K562 (cell line): Measurements from ENCODE around the gene DROSHA. TPM values are rescaled to one million over a fixed set of nuclear protein-coding genes. Genes with fewer than 3 reads are reported as not detected.

Experiments
- ATAC-seq: fragments of 200-7000 bp; cut with Tn5 transposase; 3 replicates; pipeline ENCODE4 v1.9.1; 2020; ENCODE audit warnings: moderate library complexity
- BruUV-seq: library from RNA; stranded (reverse); fragments of 400-500 nt; replicated peaks from 2 replicates; lab custom pipeline; 2021; lab: Mats Ljungman, UMichigan
- CTCF ChIA-PET: fragments of 300-600 bp; formaldehyde crosslinking; extraction: SDS; loops from one replicate; lab custom pipeline; 2021; ENCODE audit warnings: low intra/inter-chr PET ratio; lab: Yijun Ruan, JAX
- POLR2A ChIA-PET: fragments of 300-600, 350-650 bp; sonication (Branson Sonifier 250); formaldehyde crosslinking; extraction: SDS; loops from one replicate; lab custom pipeline; 2021; ENCODE audit warnings: antibody characterized with exemption, inconsistent platforms; lab: Yijun Ruan, JAX
- DNase-seq, 4 experiments: peaks; one replicate each; pipeline versions ENCODE4 v3.0.0 to v3.0.0-alpha.2; 2011 to 2018; ENCODE audit warnings: low spot score in 3 of 4, mixed read lengths in 3 of 4; ENCODE audit errors: extremely low read depth in 1 of 4
- FAIRE-seq: peaks from 2 replicates; lab custom pipeline; 2011; peaks lifted over from hg19 to GRCh38; lab: Jason Lieb, UNC
- H2AFZ ChIP-seq: 2 replicates; pipeline ENCODE4 v1.6.0; 2011; ENCODE audit warnings: low read depth, low read length, control low read depth, inconsistent platforms
- H3K27ac ChIP-seq: fragments of 200-600 bp; 3 replicates; pipeline ENCODE4 v1.8.0; 2011; ENCODE audit warnings: low read depth, mild to moderate bottlenecking, control low read depth, inconsistent platforms, low read length, moderate library complexity, mixed read lengths; ENCODE audit errors: extremely low read depth
- H3K27me3 ChIP-seq, 2 experiments: fragments of 300-600 bp in 1 of 2; 2 replicates in 1 of 2; 3 replicates in 1 of 2; pipeline versions ENCODE4 v1.6.0 to v1.8.0; 2011; ENCODE audit warnings: inconsistent platforms in 2 of 2, low read length in 2 of 2, mild to moderate bottlenecking in 1 of 2, mixed read lengths in 1 of 2, moderate library complexity in 1 of 2; ENCODE audit not compliant: control insufficient read depth in 2 of 2, insufficient read depth in 2 of 2
- H3K36me3 ChIP-seq: fragments of 300-600 bp; 3 replicates; pipeline ENCODE4 v1.8.0; 2011; ENCODE audit warnings: mild to moderate bottlenecking, low read length, inconsistent platforms; ENCODE audit not compliant: control insufficient read depth, insufficient read depth
- H3K4me1 ChIP-seq, 2 experiments: fragments of 200-600 bp in 1 of 2; replicated peaks in 1 of 2; 2 replicates in 1 of 2; 3 replicates in 1 of 2; pipeline versions ENCODE4 v1.5.1 to v1.8.0; 2011; ENCODE audit warnings: inconsistent platforms in 2 of 2, low read length in 2 of 2, mild to moderate bottlenecking in 1 of 2, mixed read lengths in 1 of 2, moderate library complexity in 1 of 2; ENCODE audit not compliant: control insufficient read depth in 2 of 2, insufficient read depth in 2 of 2
- H3K4me2 ChIP-seq: 2 replicates; pipeline ENCODE4 v1.6.1; 2011; ENCODE audit warnings: low read length, control low read depth, inconsistent platforms, mixed read lengths; ENCODE audit not compliant: insufficient read depth
- H3K4me3 ChIP-seq: fragments of 200-600 bp; sonication (generic), shearing (Covaris generic); 2 replicates; pipeline ENCODE4 v1.5.1; 2016; ENCODE audit warnings: control low read depth, inconsistent platforms
- H3K79me2 ChIP-seq: fragments of 200-600 bp; 3 replicates; pipeline ENCODE4 v1.8.0; 2011; ENCODE audit warnings: low read length, inconsistent platforms; ENCODE audit not compliant: control insufficient read depth, insufficient read depth
- H3K9ac ChIP-seq, 2 experiments: 2 replicates each; pipeline versions ENCODE4 v1.6.0 to v1.6.1; 2011; ENCODE audit warnings: low read depth in 2 of 2, low read length in 2 of 2, control low read depth in 1 of 2, inconsistent platforms in 1 of 2, mild to moderate bottlenecking in 1 of 2, mixed read lengths in 1 of 2; ENCODE audit not compliant: insufficient read depth in 1 of 2
- H3K9me1 ChIP-seq: one replicate; pipeline ENCODE4 v1.6.0; 2011; ENCODE audit warnings: inconsistent platforms, mild to moderate bottlenecking, low read length, moderate library complexity; ENCODE audit not compliant: control insufficient read depth, insufficient read depth
- H3K9me3 ChIP-seq: replicated peaks from 2 replicates; pipeline ENCODE4 v1.5.1; 2011; ENCODE audit warnings: low read depth, low read length, inconsistent platforms; ENCODE audit not compliant: control insufficient read depth, insufficient read depth
- H4K20me1 ChIP-seq: replicated peaks from 2 replicates; pipeline ENCODE4 v1.6.1; 2011; ENCODE audit warnings: low read length, inconsistent platforms, mixed read lengths; ENCODE audit not compliant: control insufficient read depth, insufficient read depth
- FOXA3 ChIP-seq, 2 experiments: fragments of 450-650 bp in 1 of 2; sonication (generic) in 1 of 2; formaldehyde crosslinking; IDR thresholded peaks in 1 of 2; conservative IDR thresholded peaks in 1 of 2; 2 replicates each; pipeline versions ENCODE4 v1.4.0 to v1.8.0; 2020 to 2022; ENCODE audit warnings: mild to moderate bottlenecking in 2 of 2, missing genetic modification reagents in 1 of 2
- ZBTB40 ChIP-seq, 2 experiments: fragments of 450-650 bp in 1 of 2; sonication (generic) in 1 of 2; formaldehyde crosslinking in 1 of 2; IDR thresholded peaks; 2 replicates each; pipeline versions ENCODE4 v1.7.1 to v1.9.0; 2016 to 2022; ENCODE audit warnings: inconsistent platforms in 1 of 2, mild to moderate bottlenecking in 1 of 2, missing genetic modification reagents in 1 of 2
- ZNF740 ChIP-seq, 3 experiments: fragments of 200-800 bp in 1 of 3; sonication (Bioruptor generic) in 1 of 3; sonication (generic) in 1 of 3; formaldehyde crosslinking in 1 of 3; IDR thresholded peaks; 2 replicates each; pipeline versions ENCODE4 v1.6.1 to v1.8.0; 2016 to 2022; ENCODE audit warnings: mild to moderate bottlenecking in 2 of 3, missing compliant biosample characterization in 2 of 3, missing genetic modification characterization in 2 of 3, missing genetic modification reagents in 1 of 3
- WGBS: fragments of 100-300 bp; shearing (Covaris generic); methylation state at CpG from one replicate; pipeline ENCODE4 v1.1.6; 2016; ENCODE audit warnings: low coverage, mixed read lengths; ENCODE audit not compliant: insufficient coverage; ENCODE audit errors: missing lambda C conversion rate; 5-methylcytosine and 5-hydroxymethylcytosine counted together
- in situ Hi-C: fragments of 300-500 bp; cut with MboI; formaldehyde crosslinking; loops from 4 replicates; pipeline ENCODE4 v1.15.0; 2018; ENCODE audit warnings: inconsistent platforms, mixed read lengths
- intact Hi-C: fragments of 100-400 bp; cut with micrococcal nuclease; formaldehyde crosslinking; loops from 2 replicates; pipeline ENCODE4 v1.14.2; 2022
- polyA plus RNA-seq, 8 experiments: library from polyadenylated mRNA; depleted of rRNA in 4 of 8; stranded (reverse) in 5 of 8; unstranded in 3 of 8; fragments of >200 nt; fragmentation: Nextera tagmentation in 2 of 8; fragmentation: Illumina TruSeq in 1 of 8; extraction: Ambion mirVana in 2 of 8; extraction: Trizol in 1 of 8; gene quantifications; 2 replicates each; pipeline versions ENCODE4 v1.2.1 to v1.2.3, GENCODE V29; 2011 to 2014; ENCODE audit warnings: inconsistent platforms in 1 of 8, missing spikeins in 1 of 8
- total RNA-seq, 7 experiments: library from RNA; depleted of rRNA in 6 of 7; stranded (reverse); fragments of >200 nt in 6 of 7; fragmentation: Illumina TruSeq in 2 of 7; extraction: Trizol in 2 of 7; gene quantifications; 2 replicates each; pipeline versions ENCODE4 v1.2.1 to v1.2.3, GENCODE V29; 2011 to 2021; ENCODE audit warnings: low replicate concordance in 1 of 7

The DROSHA gene
- total and polyA plus RNA-seq, 9 of the 15 experiments (the other 6 are each of a cell fraction or from before 2014, with no cell fraction given), result 52.5 to 109 (median 68.9) TPM

DNA sequence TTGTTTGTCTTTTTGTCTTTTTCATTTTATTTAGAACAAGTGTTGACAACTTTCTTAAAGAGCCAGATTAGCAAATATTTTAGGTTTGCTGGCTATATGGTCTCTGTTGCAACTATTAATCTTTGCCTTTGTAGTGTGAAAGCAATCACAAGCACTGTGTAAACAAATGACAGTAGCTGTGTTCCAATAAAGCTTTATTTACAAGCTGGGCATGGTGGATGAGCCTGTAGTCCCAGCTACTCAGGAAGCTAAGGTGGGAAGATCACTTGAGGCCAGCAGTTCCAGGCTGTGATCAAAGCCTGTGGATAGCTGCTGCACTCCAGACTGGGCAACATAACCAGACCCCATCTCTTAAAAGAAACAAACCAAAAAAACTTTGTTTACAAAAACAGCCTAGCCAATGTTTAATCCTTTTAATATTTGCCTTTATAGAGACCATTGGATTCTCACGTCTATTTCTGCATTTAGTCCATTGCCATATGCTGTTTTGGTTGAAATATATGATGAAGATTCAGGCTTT is 2.7 kb upstream of the DROSHA start:
- Histone ChIP-seq H3K9me3 (no peaks in the 10 kb centered on the region), H3K27me3 (no peaks in the 10 kb centered on the region), H4K20me1 (no peaks in the 10 kb centered on the region), H3K4me1 (peaks cover 13 to 15% of the 10 kb centered on the region in 2 experiments; a peak in 4 of 5 replicates), H3K36me3 (peaks cover 71% of the 10 kb centered on the region), H3K79me2 (peaks cover 56% of the 10 kb centered on the region), H3K4me3 (no peak overlapping the region), H2AFZ (no peak overlapping the region), H3K9ac (no peak overlapping the region), H3K9me1 (no peaks in the 10 kb centered on the region), H3K4me2 (no peak overlapping the region), H3K27ac (no peak overlapping the region)
- no peak for ATAC-seq
- ChIA-PET CTCF (no interaction called here), POLR2A (no interaction called here)
- no peak for FAIRE-seq
- intact Hi-C loops, result no loop called here
- no peak for DNase-seq
- peak; percentile 93 for TF ChIP-seq ZBTB40 (IDR thresholded peaks at IDR 0.05)
- TF ChIP-seq ZBTB40 (CRISPR knock-in tag; IDR thresholded peaks at IDR 0.05), result peak; percentile 85
- no peak for TF ChIP-seq ZNF740 (CRISPR knock-in tag; IDR thresholded peaks at IDR 0.05)
- no peak for TF ChIP-seq ZNF740 (tag; IDR thresholded peaks at IDR 0.05)
- TF ChIP-seq FOXA3 (CRISPR knock-in tag; conservative IDR thresholded peaks at IDR 0.05 in 1 of 2, IDR thresholded peaks at IDR 0.05 in 1 of 2), result peak in 1 of 2 experiments; percentile 17; a peak in 1 of 4 replicates
- 95% methylated on average over 1 of the region's 1 CpG for WGBS
- BruUV-seq, result no TSS peak
- in situ Hi-C loops, result no loop called here
